ENCODE results near the gene CHRM5. TPM values are rescaled to one million over a fixed set of nuclear protein-coding genes. Genes with fewer than 3 reads are reported as not detected.

CHRM5 gene
- polyA plus RNA-seq, 1 donor (not counting 4 experiments of a cell fraction or from before 2014, with no cell fraction given) = 0.01 TPM

GRCh38 chr15:33963831-33964664, 4.2 kb upstream of the CHRM5 start:
- DNase-seq (ENCODE audit: low read depth, low spot score) = no peak
- H3K79me2 ChIP-seq (ENCODE audit: control insufficient read depth, insufficient read depth, low read length) = no peaks in the 10 kb centered on the region
- H3K9me1 ChIP-seq (ENCODE audit: control insufficient read depth, extremely low read depth, insufficient read depth, low read length) = no peaks in the 10 kb centered on the region
- H3K4me3 ChIP-seq (ENCODE audit: control insufficient read depth in 2 of 3, extremely low read depth in 1 of 3, insufficient read depth in 2 of 3, low read depth in 1 of 3, low read length in 3 of 3) = no peak overlapping the region
- H3K9me3 ChIP-seq (ENCODE audit: control insufficient read depth, low read depth, low read length) = no peaks in the 10 kb centered on the region
- no peaks in the 10 kb centered on the region for H3K36me3 ChIP-seq (ENCODE audit: control insufficient read depth in 2 of 2, extremely low read depth in 1 of 2, insufficient read depth in 2 of 2, low read length in 2 of 2)
- no peak overlapping the region for H3K27ac ChIP-seq (ENCODE audit: control insufficient read depth, insufficient read depth, low read length)
- H2AFZ ChIP-seq (ENCODE audit: control insufficient read depth, low read length) = no peak overlapping the region
- H3K27me3 ChIP-seq (ENCODE audit: control insufficient read depth, extremely low read depth, insufficient read depth, low read length) = no peaks in the 10 kb centered on the region
- TF ChIP-seq EZH2 (IDR thresholded peaks at IDR 0.05; ENCODE audit: low read length) (no peak), CTCF (optimal IDR thresholded peaks at IDR 0.05 in 1 of 3, IDR thresholded peaks at IDR 0.05 in 1 of 3, conservative IDR thresholded peaks at IDR 0.05 in 1 of 3; ENCODE audit: extremely low read depth in 1 of 3, insufficient read depth in 2 of 3, low read length in 3 of 3) (peak in 2 of 3 experiments; percentile 53 to 59)
- no peaks in the 10 kb centered on the region for H3K4me1 ChIP-seq (ENCODE audit: control insufficient read depth, extremely low read depth, insufficient read depth, low read length)
- H3K4me2 ChIP-seq (ENCODE audit: control insufficient read depth, extremely low read depth, insufficient read depth, low read depth, low read length) = no peak overlapping the region
- no peak overlapping the region for H3K9ac ChIP-seq (ENCODE audit: control insufficient read depth, extremely low read depth, insufficient read depth, low read length)
- no peaks in the 10 kb centered on the region for H4K20me1 ChIP-seq (ENCODE audit: control insufficient read depth, extremely low read depth, insufficient read depth, low read length)
- dilution Hi-C loops (cut with MboI; ENCODE audit: extremely low pct_ligation_motif_present, low sequenced_read_pairs) = loop anchor here (25.0 kb wide), 1 partner anchor 227 kb away; no protein-coding TSS in a partner anchor
- FAIRE-seq = no peak

DNA sequence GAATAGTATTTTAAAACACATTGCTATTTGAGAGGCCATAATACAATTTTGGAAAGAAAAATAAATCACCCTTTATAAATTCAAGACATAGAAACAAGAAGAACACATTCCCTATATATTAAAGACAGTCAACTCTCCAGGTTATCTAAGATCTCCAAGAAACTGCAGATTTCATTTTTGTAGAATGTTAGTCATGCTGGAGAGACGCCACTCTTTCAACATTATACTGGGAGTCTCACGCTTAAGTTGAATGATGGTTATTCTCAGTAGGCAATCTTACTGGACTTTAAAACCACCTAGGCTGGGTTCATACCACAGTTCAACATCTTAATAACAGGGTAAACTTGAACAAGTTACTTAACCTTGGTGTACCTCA, 3.6 kb upstream of the CHRM5 start:
- dilution Hi-C loops (cut with MboI; ENCODE audit: extremely low pct_ligation_motif_present, low sequenced_read_pairs) = loop anchor here (25.0 kb wide), 1 partner anchor 227 kb away; no protein-coding TSS in a partner anchor
- TF ChIP-seq EZH2 (IDR thresholded peaks at IDR 0.05; ENCODE audit: low read length) (no peak), CTCF (optimal IDR thresholded peaks at IDR 0.05 in 1 of 3, IDR thresholded peaks at IDR 0.05 in 1 of 3, conservative IDR thresholded peaks at IDR 0.05 in 1 of 3; ENCODE audit: extremely low read depth in 1 of 3, insufficient read depth in 2 of 3, low read length in 3 of 3) (no peak)
- Histone ChIP-seq H3K27me3 (ENCODE audit: control insufficient read depth, extremely low read depth, insufficient read depth, low read length) (no peaks in the 10 kb centered on the region), H3K9ac (ENCODE audit: control insufficient read depth, extremely low read depth, insufficient read depth, low read length) (no peak overlapping the region), H2AFZ (ENCODE audit: control insufficient read depth, low read length) (no peak overlapping the region), H3K4me3 (ENCODE audit: control insufficient read depth in 2 of 3, extremely low read depth in 1 of 3, insufficient read depth in 2 of 3, low read depth in 1 of 3, low read length in 3 of 3) (no peak overlapping the region), H3K4me1 (ENCODE audit: control insufficient read depth, extremely low read depth, insufficient read depth, low read length) (no peaks in the 10 kb centered on the region), H3K4me2 (ENCODE audit: control insufficient read depth, extremely low read depth, insufficient read depth, low read depth, low read length) (no peak overlapping the region), H3K27ac (ENCODE audit: control insufficient read depth, insufficient read depth, low read length) (no peak overlapping the region), H3K36me3 (ENCODE audit: control insufficient read depth in 2 of 2, extremely low read depth in 1 of 2, insufficient read depth in 2 of 2, low read length in 2 of 2) (no peaks in the 10 kb centered on the region), H3K9me3 (ENCODE audit: control insufficient read depth, low read depth, low read length) (no peaks in the 10 kb centered on the region), H3K9me1 (ENCODE audit: control insufficient read depth, extremely low read depth, insufficient read depth, low read length) (no peaks in the 10 kb centered on the region), H4K20me1 (ENCODE audit: control insufficient read depth, extremely low read depth, insufficient read depth, low read length) (no peaks in the 10 kb centered on the region), H3K79me2 (ENCODE audit: control insufficient read depth, insufficient read depth, low read length) (no peaks in the 10 kb centered on the region)
- DNase-seq (ENCODE audit: low read depth, low spot score) (no peak), FAIRE-seq (no peak)
